CMK (cell line): ENCODE data around the gene POU2F2.

Experiments
- DNase-seq: peaks from one replicate; pipeline ENCODE4 v3.0.0-alpha.2; 2010; ENCODE audit warnings: low read depth

Gene POU2F2

DNA sequence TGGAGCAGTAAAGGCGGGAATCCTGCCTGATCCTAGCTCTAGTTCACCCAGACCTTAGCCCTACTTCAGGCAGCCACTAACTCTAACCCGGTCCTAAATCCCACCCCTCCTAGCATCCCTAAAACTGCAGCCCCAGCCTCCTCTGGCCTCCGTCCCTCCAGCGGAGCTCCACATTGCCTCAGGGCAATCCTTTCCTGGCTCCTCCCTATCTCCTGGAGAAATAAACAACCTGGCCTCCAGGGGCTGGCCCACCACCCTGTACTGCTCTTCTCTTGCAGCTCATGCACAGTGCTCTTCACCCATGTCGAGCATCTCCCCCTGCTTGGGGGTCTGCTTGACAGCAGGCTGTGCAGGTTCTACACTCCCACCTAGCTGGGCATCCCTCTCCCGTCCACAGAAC, 6.7 kb downstream of the POU2F2 start:
- DNase-seq, result no peak

- DNase-seq, result no peak
These were observed 7.8 kb downstream of the POU2F2 start for GRCh38 chr19:42124386-42124901.

- no peak for DNase-seq
These were observed 8.5 kb downstream of the POU2F2 start for GRCh38 chr19:42123765-42124164.

GRCh38 chr19:42122691-42123607, 9.3 kb downstream of the POU2F2 start:
- no peak for DNase-seq

- peak; percentile 48 for DNase-seq
These were observed 10.6 kb downstream of the POU2F2 start for GRCh38 chr19:42121656-42122069.

DNA sequence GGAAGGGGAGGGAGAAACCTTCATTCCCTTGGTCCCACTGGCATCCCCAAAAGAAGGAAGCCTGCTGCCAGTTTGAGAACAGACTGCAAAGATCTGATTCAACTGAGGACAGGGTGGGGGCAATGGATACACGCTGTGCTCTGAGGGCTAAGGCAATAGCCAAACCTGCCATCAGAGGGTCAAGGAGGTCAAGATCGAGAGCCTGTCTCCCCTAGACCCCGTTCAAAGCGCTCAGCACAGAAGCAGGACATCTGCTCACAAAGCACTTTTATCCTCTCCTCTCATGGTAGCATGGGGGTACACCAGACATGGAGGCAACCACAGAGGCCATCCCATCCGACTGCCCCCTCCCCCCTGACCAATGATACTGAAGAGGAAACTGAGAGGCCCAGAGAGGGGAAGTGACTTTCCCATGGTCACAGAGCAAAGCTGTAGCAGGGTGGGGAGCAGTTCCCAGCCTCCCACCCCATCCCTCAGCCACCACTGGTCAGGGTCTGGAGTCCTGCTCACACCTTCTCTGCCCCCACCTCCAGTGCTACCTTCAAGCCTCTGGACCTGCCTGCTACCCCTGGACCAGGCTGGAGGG, 11.1 kb downstream of the POU2F2 start:
- no peak for DNase-seq

- DNase-seq, result no peak
These were observed 11.8 kb downstream of the POU2F2 start for GRCh38 chr19:42120276-42120980.

DNA sequence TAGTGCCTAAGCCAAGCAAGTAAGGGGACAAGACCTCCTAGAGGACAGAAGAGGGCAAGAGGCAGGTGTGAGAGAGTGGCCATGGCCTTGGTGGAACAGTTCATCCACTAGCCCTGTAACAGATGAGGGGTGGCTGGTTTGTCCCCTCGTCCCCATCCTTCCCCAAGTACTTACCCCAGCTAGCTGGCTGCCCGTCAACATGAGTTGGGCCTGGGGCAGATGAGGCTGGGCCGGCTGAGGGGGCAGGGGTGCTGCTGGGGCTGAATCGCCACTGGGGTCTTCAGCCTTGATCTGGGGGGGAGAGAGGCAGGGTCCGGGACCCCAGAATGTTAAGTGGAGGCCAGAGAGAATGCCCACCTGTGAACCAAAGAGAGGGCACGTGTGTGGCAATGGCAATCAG, 15.2 kb downstream of the POU2F2 start:
- no peak for DNase-seq

DNA sequence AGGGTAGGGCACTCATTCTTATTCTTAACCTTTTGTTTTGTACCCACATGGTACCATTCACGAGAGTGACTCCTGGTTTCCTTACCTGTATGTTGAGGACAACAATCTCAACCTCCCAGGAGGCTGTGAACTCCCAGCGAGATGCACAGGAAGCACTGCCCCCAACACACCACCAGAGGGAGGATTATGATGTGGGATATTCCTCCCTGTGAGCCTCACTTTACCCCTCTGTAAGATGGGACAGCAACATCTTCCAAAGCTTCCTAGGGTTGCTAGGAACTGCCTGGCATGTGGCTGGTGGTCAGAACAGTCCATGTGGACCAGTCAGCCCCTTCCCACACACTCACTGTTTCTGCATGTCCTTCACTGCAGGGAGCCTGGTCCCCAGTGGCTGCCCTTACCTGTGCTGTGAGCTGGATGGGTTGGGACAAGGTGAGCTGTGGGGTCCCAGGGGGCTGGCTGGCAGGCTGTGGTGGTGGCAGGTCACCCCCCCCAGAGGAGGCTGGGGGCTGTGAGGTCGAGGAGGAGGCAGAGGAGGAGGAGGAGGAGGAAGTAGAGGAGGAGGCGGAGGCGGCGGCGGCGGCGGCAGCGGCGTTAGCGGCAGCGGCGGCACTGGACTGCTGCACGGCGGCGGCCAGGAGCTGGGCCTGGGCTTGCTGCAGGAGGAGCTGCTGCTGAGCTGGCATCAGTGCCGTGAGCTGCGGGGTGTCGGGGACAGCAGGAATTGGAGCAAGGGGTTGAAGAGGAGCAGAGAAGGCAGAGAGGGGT, 15.8 kb downstream of the POU2F2 start:
- DNase-seq, result no peak

DNA sequence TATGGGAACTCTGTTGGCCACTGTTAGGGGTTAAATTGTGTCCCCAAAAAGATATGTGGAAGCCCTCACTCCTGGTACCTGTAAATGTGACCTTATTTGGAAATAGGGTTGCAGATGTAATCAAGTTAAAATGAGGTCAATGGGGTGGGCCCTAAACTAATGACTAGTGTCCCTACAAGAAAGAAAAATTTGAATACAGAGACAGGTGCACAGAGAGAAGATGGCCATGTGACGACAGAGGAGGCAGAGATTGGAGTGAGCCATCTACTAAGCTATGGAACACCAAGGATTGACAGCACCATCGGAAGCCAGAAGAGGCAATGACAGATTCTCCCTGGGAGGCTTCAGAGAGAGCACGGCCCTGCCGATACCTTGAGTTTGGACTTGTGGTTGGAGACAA, 16.5 kb downstream of the POU2F2 start:
- no peak for DNase-seq

GRCh38 chr19:42115219-42115618, 17.0 kb downstream of the POU2F2 start:
- DNase-seq, result no peak

DNA sequence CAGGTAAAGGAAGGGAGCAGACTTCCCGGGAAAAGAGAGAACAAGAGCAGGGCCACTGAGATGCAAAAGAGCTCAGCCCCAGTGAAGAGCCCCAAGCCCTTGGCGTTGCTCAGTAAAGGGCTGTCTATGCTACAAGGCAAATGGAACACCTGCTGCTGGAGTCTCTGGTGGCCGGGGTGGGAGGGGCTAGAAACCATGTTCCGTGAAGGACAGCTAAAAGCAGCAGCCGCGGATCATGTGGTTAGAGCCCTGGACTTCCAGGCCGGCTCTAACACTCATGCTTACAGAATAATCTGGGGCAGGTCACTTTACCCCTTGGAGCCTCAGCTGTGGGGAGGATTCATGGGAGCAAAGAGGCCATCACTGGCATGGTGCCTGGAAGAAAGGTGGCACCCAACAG, 17.8 kb downstream of the POU2F2 start:
- DNase-seq, result no peak

GRCh38 chr19:42113641-42114348, 18.5 kb downstream of the POU2F2 start:
- DNase-seq, result no peak

DNA sequence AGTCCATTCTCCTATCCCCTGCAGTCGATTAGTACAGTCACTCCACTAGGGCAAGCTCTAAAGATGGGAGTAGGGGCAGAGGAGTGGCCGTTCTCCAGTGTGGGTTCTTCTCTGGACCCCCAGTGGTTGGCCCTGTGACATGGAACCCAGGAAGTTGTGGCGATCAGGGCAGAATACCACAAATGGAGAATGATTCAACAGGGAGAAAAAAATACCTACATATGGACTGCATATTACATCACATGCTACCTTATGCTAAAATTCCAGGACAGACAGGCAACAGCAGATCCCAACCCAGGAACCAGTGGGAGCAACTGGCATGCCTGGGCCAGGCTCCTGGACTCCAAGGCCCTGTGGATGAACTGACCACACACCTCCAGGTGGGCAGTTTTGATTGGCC, 20.4 kb downstream of the POU2F2 start:
- DNase-seq, result no peak

GRCh38 chr19:42111384-42111783, 20.9 kb downstream of the POU2F2 start:
- no peak for DNase-seq

GRCh38 chr19:42110658-42111057, 21.6 kb downstream of the POU2F2 start:
- DNase-seq, result no peak

GRCh38 chr19:42109896-42110295, 22.4 kb downstream of the POU2F2 start:
- no peak for DNase-seq

DNA sequence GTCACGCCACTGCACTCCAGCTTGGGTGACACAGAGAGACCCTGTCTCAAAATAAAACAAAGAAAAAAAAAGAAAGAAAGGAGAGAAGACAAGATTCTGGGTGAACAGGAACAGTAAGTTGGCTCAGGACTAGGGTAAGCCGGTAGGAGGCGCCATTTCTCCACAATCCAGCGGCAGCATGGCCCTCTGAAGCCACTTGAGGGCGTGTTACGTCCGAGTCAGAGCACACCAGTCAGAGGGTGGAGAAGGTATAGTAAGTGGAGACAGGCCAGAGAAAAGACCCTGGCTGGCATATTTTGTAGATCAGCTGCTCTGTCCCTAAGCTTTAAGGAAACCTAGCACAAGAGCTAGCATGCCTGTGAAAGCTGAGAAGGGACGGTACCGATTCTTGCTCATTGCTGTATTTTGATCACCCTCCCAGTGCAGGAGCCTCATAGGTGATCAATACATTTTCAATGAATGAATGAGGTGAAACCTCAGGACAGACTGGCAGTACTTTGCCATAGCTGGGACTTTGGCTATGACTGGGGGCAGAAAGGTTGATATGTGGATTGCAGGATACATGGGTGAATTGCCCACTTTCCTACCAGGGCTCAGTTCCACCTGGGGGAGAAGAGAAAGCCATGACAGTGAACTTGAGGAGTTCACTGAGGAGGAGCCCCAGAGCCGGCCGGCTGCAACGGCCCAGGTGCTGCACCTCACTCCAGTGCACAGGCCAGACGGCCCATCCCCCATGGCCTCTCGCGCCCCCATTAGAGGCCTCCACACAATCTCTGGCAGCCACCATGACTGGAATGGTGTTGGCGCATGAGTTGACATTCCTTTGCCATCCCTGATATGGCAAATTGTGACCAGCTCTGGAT, 23.5 kb downstream of the POU2F2 start:
- DNase-seq, result peak; percentile 76

GRCh38 chr19:42105368-42105767, 26.9 kb downstream of the POU2F2 start:
- DNase-seq, result no peak

GRCh38 chr19:42102877-42103276, 29.4 kb downstream of the POU2F2 start:
- no peak for DNase-seq
